ENCODE results near the gene CLIC3.

DNA sequence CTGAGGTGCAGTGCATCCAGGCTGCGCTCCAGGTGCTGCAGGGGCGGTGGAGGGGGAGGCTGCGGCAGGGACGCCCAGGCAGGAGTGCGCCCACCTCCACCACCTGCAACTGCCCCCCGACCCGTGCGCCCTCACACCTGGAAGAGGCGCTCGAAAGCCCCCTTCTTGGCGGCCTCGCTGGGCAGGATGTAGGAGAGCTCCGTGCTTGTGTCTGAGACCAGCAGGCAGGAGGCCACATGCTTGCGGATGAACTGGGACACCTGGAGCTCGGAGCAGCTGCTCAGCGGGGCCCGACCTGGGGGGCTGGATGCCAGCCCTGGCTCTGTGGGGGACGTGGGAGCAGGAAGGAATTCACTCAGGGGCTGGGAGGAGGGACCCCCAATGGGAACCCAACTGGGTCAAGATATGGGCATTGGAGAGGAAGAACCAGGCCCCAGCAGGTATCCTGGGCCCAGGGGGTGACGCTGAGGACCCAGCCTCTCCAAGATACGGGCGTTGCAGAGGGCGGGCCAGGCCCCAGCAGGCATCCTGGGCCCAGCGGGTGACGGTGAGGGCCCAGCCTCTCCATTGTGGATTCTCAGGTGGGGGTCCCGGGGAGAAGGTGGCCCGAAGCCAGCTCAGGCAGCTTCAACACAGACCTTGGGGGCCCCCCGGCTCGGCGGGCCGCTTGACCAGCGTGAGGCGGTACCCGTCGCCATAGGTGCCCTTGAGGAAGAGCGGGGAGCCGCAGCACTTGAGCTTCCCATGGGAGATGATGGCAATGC lies 18.6 kb upstream of the CLIC3 start:
- TF ChIP-seq, protein P1, sequence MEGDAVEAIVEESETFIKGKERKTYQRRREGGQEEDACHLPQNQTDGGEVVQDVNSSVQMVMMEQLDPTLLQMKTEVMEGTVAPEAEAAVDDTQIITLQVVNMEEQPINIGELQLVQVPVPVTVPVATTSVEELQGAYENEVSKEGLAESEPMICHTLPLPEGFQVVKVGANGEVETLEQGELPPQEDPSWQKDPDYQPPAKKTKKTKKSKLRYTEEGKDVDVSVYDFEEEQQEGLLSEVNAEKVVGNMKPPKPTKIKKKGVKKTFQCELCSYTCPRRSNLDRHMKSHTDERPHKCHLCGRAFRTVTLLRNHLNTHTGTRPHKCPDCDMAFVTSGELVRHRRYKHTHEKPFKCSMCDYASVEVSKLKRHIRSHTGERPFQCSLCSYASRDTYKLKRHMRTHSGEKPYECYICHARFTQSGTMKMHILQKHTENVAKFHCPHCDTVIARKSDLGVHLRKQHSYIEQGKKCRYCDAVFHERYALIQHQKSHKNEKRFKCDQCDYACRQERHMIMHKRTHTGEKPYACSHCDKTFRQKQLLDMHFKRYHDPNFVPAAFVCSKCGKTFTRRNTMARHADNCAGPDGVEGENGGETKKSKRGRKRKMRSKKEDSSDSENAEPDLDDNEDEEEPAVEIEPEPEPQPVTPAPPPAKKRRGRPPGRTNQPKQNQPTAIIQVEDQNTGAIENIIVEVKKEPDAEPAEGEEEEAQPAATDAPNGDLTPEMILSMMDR (IDR thresholded peaks at IDR 0.05) = no peak
- TF ChIP-seq POLR2A (IDR thresholded peaks at IDR 0.05) = no peak
